ENCODE results near the gene TBC1D4.
A peak's percentile ranks its signal among the peaks of the same experiment; 100 is the strongest.

Gene TBC1D4

DNA sequence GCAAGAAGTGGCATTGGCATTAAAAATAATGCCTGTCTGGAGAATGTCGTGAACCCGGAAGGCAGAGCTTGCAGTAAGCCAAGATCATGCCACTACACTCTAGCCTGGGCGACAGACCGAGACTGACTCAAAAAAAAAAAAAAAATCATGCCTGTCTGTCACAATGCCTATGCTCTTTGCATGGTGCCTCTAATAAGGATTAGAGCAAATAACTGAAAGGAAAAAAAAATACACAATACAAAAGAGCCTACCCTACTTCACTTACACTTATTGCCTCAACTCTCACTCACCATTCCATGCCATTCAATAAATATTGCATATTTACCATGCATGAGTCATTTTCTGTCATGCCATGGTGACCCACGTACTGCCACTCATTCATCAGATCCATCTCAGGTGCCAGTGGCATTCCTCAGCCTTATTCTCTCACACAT, 49.1 kb downstream of the TBC1D4 start:
- TF ChIP-seq, protein P1, sequence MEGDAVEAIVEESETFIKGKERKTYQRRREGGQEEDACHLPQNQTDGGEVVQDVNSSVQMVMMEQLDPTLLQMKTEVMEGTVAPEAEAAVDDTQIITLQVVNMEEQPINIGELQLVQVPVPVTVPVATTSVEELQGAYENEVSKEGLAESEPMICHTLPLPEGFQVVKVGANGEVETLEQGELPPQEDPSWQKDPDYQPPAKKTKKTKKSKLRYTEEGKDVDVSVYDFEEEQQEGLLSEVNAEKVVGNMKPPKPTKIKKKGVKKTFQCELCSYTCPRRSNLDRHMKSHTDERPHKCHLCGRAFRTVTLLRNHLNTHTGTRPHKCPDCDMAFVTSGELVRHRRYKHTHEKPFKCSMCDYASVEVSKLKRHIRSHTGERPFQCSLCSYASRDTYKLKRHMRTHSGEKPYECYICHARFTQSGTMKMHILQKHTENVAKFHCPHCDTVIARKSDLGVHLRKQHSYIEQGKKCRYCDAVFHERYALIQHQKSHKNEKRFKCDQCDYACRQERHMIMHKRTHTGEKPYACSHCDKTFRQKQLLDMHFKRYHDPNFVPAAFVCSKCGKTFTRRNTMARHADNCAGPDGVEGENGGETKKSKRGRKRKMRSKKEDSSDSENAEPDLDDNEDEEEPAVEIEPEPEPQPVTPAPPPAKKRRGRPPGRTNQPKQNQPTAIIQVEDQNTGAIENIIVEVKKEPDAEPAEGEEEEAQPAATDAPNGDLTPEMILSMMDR (IDR thresholded peaks at IDR 0.05; ENCODE audit: extremely low read depth, insufficient read depth, missing control alignments) = no peak
- no peak for DNase-seq (ENCODE audit: low spot score)
- in situ Hi-C loops (cut with MboI; ENCODE audit: low pct_unique_long_range_greater_than_20kb, low sequenced_read_pairs, unreplicated experiment) = no loop called here

DNA sequence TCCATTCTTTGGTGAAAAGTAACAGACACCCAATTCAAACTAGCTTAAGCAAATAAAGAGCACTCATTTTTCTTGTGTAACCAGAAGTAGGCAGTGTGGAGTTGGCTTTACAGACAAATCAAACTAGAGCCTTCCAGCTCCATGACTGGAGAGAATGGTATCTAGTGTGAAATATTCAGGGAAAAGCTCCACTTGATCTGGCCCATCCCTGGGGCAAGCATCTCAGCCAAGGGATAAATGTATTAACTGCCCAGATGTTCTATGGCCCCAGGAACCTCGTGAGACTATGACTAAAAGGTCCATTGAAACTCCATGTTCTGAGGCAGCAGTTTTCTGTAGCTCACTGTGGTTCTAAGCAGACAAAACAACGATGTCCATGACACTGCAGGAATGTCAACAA, 49.9 kb downstream of the TBC1D4 start:
- in situ Hi-C loops (cut with MboI; ENCODE audit: low pct_unique_long_range_greater_than_20kb, low sequenced_read_pairs, unreplicated experiment) = no loop called here
- TF ChIP-seq, protein P1 (IDR thresholded peaks at IDR 0.05; ENCODE audit: extremely low read depth, insufficient read depth, missing control alignments) = peak; percentile 25
- no peak for DNase-seq (ENCODE audit: low spot score)

DNA sequence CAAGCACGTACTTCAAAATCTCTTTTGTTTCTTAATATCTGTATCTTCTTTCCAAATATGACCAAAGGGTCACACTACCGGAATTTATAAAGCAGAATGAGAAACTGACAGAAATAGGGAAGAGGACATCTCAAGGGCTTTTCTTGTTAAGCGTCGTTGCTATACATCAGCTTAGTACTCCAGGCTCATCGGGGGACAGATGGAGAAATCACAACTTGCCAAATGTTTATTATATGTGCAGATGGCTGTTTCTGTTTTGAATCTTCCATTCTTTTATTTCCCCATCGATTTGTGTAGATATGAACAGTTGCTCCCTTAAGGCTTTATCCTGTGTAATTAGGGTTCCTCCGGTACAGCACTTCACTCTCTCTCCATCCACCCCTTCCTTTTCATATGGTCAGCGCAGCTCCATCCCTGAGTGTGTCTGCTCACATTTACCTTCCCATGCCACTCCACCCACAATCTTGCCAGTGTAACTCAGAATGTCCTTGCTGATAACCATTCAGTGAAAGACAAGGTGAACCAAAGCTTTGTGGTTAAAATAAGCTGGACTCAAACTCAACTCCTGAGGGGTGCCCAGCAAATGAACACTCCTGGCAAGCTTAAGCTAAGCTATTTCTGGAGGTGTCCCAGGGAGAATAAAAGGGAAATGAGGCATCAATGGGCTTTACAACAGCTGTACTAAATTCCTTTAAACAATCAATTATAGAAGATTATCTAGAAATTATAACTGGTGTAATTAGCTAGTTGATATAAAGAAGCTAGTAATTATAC, 51.3 kb downstream of the TBC1D4 start:
- DNase-seq (ENCODE audit: low spot score) = no peak
- TF ChIP-seq, protein P1 (IDR thresholded peaks at IDR 0.05; ENCODE audit: extremely low read depth, insufficient read depth, missing control alignments) = no peak
- in situ Hi-C loops (cut with MboI; ENCODE audit: low pct_unique_long_range_greater_than_20kb, low sequenced_read_pairs, unreplicated experiment) = no loop called here

DNA sequence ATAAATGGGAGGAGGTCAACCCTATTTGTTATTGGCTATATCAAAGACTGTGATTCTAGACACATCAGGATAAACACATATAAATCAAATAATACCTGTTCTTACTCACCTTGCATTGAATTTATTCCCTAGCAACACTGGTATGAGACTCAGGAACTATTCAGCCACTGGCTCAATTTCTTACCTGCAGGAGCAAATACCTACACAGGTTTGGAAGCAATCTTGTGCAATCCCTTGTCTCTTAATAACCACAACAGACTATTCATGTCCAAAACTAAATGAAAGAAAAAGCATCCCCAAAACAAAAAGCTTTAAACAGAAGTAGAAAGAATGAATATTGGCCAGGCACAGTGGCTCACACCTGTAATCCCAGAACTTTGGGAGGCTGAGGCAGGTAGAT, 55.5 kb downstream of the TBC1D4 start:
- in situ Hi-C loops (cut with MboI; ENCODE audit: low pct_unique_long_range_greater_than_20kb, low sequenced_read_pairs, unreplicated experiment) = no loop called here
- TF ChIP-seq, protein P1 (IDR thresholded peaks at IDR 0.05; ENCODE audit: extremely low read depth, insufficient read depth, missing control alignments) = no peak
- no peak for DNase-seq (ENCODE audit: low spot score)

DNA sequence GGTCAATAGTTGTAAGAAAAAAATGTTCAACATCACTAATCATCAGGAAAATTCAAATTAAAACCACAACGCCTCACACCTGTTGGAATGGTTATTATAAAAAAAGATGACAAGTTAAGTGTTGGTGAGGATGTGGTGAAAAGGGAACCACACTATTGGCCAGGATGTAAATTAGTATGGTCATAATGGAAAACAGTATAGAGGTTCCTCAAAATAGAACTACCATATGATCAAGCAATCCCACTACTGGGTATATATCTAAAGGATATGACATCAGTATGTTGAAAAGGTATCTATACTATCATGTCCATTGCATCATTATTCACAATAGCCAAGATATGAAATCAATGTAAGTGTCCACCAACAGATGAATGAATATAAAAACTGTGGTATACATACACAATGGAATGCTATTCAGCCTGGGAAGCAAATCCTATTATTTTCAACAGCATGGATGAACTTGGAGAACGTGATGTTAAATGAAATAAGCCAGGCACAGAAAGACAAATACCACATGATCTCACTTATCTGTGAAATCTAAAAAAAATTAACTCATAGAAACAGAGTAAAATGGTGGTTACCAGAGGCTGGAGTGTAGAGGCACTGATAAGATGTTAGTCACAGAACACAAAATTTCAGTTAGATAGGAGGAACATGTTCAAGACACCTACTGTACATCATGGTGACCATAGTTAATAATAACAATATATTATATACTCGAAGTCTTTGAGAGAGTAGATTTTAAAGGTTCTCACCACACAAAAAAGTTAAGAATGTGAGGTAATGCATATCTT, 56.6 kb downstream of the TBC1D4 start:
- TF ChIP-seq, protein P1 (IDR thresholded peaks at IDR 0.05; ENCODE audit: extremely low read depth, insufficient read depth, missing control alignments) = no peak
- DNase-seq (ENCODE audit: low spot score) = no peak
- in situ Hi-C loops (cut with MboI; ENCODE audit: low pct_unique_long_range_greater_than_20kb, low sequenced_read_pairs, unreplicated experiment) = no loop called here

DNA sequence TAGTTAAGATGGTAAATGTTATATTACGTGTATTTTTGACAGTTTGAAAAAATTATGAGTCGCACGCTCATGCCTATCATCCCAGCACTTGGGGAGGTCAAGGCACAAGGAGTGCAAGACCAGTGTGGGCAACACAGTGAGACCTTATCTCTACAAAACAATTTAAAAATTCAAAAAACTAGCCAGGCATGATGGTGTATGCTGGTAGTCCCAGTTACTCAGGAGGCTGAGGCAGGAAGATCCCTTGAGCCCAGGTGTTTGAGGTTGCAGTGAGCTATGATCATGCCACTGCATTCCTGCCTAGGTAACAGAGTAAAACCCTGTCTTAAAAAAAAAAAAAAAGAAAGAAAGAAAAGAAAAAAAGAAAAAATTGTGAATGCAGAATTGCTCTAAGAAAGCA, 58.0 kb downstream of the TBC1D4 start:
- TF ChIP-seq, protein P1 (IDR thresholded peaks at IDR 0.05; ENCODE audit: extremely low read depth, insufficient read depth, missing control alignments) = no peak
- DNase-seq (ENCODE audit: low spot score) = no peak
- in situ Hi-C loops (cut with MboI; ENCODE audit: low pct_unique_long_range_greater_than_20kb, low sequenced_read_pairs, unreplicated experiment) = no loop called here

Measured in GM13977 (cell line).